HG03571 (cell line): Measurements from ENCODE around the gene EFNA2.
"Not testable (repeated sequence)": the region's sequence is repeated elsewhere in the genome, so short reads cannot be mapped to it uniquely, and the experiment has no call there.

Experiments
- ATAC-seq: cut with Tn5 transposase; IDR thresholded peaks from one replicate; pipeline ENCODE4 v1.9.1; 2021; ENCODE audit not compliant: unreplicated experiment

Gene EFNA2

DNA sequence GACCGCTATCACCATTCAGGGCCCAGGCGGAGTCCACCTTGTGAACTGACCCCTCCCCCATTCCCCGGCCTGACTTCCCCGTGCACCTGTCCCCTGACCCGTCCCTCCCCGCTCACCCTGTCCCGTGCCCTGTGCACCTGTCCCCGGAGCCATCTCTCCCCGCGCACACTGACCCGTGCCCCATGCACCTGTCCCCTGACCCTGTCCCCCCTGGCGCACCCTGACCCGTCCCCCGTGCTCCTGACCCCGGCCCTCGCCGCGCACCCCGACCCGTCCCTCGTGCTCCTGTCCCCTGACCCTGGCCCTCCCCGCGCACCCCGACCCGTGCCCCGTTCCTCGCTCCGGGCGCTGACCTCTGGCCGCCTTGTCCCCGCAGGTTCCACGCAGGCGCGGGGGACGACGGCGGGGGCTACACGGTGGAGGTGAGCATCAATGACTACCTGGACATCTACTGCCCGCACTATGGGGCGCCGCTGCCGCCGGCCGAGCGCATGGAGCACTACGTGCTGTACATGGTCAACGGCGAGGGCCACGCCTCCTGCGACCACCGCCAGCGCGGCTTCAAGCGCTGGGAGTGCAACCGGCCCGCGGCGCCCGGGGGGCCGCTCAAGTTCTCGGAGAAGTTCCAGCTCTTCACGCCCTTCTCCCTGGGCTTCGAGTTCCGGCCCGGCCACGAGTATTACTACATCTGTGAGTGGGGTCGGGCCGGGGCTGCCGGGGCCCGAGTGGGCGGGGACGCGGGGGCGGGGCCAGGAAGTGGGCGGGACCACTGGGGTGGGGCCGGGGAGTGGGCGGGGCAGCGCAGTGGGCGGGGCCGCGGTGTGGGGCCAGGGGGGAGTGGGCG lies 9.7 kb downstream of the EFNA2 start:
- ATAC-seq = no peak

DNA sequence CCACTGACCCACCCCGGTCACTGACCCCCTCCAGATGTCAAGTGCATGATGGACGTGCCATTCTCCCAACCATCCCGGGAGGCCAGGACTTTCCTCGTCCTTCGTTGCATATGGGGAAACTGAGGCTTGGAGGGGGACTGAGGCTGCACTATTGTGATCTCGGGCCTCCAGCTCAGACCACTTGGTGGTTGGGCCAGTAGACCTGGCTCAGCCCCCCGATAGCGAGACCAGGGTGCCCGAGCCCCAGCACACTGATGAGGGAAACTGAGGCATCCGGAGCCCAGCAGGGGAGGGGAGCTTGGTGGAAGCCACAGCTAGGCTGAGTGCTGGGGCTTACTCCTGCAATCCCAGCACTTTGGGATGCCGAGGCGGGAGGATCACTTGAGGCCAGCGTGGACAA lies 10.4 kb downstream of the EFNA2 start:
- no peak for ATAC-seq

DNA sequence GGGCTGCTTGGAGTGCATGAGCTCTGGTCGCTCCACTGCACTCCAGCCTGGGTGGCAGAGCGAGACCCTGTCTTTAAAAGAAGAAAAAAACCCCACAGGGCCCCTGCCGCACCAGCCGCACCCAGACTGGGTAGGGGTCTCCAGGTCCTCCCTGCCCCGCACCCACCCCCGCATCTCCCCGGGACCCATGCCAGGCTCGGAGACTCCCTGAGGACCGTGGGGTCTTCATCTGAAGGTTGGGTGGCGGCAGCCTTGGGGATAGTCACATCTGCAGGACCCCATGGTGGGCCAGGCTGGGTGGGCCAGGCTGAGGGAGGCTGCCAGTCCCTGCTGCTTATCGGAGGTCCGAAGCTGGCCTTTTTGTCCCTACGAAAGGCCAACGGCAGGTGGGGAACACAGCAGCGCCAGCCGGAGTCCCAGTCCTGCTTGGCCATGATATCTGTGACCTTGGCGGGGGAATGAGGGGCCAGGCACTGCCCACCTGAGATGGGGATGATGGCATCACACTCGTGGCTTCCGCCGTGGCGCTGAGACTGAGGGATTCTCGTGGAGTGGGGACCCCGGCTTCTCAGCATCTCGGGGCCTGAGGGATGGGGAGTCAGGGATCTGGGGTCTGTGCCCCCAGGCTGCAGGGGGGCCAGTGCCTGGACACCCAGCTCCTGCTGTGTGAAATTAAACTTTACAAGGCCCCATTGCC lies 11.1 kb downstream of the EFNA2 start:
- ATAC-seq = no peak

DNA sequence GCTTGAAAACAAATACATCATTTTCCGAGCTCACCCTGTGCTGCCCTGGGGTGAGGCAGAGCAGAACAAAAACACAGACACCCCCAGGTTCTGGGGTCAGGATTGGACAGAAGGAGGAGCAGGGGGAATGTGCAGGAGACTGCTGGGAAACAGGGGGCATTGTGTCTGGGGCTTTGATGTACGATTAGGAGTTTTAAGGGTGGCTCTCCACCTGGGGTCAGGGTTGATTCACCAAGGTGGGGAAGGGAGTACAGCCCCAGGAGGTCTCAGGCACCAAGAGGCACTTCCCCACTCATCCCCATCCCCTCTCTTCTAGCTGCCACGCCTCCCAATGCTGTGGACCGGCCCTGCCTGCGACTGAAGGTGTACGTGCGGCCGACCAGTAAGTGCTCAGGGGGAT lies 12.6 kb downstream of the EFNA2 start:
- no peak for ATAC-seq

DNA sequence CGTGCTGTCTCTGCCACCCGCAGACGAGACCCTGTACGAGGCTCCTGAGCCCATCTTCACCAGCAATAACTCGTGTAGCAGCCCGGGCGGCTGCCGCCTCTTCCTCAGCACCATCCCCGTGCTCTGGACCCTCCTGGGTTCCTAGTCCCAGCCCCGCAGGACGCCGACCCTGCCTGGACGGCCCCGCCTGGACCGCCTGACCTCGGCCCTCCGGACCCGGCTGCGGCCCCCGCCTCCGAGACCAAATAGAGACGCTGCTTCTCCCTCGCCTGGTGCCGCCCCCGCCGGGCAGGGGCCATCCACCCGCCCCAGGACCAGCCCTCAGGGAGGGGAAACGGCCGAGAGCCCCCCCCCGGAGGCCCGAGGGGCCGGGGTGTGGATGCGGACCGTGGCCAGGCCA lies 14.1 kb downstream of the EFNA2 start:
- ATAC-seq = no peak

DNA sequence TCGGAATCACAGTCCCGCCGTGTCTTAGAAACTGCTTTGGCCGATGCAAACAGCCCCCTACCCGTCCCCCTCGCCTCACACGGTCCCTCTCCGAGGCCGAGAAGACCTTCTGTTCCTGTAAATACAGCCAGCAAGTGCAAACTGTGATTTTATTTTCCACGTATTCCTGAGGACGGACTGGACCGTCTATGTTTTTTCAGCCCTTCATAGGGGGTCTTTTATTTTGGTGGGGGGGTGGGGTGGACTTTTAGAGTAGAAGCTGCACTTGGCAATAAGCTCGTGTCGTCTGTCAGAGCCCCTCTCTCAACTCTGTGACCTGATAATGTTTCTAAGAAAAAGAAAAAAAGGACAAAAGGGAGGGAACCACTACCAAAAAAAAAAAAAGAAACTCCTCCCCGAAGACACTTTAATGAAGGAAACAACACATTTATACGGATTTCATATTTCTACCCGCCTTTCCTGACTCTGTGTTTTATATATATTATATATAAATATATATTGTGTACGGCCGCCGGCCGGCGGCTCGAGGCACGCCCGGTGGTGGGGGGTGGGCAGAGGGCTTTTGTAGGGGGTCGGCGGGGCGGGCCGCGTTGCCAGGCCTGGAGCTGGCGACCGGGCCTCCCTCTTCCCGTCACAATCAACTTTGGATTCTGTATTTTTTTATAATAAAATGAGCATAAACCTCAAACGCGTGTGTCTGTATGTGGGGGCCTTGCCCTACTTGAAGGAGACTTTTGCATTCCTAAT lies 15.2 kb downstream of the EFNA2 start:
- no peak for ATAC-seq

DNA sequence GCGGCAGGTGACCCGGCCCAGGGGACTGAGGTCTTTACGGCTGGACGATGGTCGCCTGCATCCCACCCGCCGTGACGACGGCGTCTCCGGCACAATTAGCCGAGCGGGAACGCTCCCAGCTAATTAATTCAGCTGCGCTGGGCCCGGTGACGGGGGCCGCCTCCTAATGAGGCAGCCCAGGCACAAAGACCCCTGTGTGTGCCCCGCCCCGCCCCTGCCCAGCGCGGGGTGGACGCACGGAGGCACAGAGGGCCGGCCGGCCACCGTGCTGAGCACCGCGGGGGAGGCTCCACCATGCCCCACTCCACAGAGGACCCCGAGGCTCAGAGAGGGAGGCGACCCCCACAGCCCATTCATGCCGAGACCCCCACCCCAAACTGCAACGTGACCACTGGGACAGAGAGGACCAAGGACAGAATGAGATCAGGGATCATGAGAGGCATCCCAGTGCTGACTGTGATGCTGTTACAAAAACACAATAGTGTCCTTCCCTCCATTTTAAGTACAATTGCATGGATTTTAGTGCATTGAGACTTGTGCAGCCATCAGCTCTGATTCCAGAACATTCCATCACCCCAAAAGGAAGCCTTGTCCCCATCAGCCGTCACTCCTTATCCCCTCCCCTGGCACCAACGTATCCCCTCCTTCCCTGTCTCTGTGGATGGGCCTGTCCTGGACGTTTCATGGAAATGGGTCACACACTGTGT lies 17.0 kb downstream of the EFNA2 start:
- ATAC-seq = no peak

DNA sequence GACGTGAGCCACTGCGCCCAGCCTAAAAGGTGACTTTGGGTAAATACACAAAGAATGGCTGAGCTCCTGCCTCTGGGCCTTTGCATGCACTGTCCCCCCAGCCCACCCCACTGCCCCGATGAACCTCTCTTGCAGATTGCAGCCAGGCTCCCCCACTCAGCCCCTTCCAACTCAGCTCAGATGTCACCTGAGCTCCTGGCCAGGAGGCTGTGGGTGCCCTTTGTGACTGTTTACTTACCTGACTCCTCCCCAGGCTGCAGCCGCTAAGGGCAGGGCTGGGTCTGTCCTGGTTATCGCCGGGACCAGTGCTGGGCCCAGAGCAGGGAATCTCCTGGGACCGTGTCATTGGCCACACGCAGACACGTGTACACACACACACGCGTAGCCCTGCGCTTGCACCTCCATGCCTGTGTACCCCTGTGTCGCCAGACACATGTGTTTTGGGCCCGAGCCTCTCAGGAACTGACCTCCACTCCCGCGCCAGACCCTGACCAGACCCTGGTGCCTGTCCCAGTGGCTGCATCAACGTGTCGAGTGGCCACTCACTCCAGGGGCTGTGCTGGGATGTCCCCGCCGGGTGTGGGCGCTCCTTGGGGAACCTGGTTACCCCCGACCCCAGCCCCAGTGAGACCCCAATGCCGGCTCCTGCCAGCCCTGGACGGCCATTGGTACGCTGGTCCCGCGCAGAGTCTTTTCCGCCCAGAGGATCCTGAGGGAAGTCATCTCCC lies 18.7 kb downstream of the EFNA2 start:
- no peak for ATAC-seq

DNA sequence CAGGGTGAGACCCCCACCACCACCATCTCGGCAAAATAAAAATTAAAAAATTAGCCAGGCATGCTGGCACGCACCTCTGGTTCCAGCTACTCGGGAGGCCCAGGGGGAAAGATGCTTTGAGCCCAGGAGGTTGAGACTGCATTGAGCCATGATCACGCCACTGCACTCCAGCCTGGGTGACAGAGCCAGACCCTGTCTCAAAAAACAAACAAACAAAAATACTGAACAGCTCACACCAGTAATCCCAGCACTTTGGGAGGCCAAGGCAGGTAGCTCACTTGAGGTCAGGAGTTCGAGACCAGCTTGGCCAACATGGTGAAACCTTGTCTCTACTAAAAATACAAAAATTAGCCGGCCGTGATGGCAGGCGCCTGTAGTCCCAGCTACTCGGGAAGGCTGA lies 19.7 kb downstream of the EFNA2 start:
- not testable (repeated sequence) for ATAC-seq

DNA sequence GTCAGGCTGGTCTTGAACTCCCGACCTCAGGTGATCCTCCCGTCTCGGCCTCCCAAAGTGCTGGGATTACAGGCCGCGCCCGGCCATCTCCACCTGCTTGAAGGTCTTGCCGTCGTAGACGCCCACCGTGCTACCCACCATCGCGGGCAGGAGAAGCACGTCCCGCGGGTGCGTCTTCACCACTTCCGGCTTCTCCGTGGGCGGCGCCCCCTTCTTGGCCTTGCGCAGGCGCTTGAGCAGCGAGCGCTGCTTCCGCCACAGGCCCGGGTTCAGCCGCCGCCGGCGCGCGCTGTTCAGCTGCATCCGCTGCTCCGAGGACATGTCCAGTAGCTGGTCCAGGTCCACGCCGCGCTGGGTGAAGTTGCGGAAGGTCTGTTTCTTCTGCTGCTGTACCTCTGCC lies 21.6 kb downstream of the EFNA2 start:
- ATAC-seq = no peak

DNA sequence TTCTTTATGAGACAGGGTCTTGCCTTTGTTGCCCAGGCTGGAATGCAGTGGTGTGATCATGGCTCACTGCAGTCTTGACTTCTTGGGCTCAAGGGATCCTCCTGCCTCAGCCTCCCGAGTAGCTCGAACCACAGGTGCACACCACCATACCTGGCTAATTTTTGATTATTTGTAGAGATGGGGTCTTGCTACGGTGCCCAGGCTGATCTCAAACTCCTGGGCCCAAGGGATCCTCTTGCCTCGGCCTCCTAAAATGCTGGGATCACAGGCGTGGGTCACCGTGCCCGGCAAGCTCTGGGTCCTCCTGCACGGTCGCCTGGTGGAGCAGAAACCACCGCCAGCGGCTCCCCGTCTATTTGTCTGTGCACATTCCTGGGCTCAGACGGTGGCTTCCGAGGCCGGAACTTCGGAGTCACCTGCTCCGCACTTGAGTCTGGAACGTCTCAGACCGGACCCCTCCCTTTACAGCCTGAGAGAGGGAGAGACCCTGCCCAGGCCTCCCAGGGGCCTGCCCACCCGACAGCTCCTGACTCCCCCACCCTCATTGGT lies 22.2 kb downstream of the EFNA2 start:
- no peak for ATAC-seq

DNA sequence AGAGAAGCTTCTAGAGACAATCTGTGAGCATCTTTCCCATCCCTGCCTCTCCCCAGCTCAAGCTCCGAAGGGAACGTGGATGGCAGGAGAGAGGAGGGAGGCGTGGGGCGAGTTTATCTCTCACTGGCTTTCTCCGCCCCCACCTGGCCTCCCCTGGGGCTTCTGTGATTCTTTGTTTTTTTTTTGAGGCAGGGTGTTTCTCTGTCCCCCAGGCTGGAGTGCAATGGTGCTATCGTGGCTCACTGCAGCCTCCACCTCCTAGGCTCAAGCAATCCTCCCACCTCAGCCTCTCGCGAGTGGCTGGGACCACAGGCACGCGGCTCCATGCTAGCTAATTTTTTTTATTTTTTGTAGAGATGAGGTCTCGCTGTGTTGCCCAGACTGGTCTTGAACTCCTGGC lies 23.0 kb downstream of the EFNA2 start:
- no peak for ATAC-seq

DNA sequence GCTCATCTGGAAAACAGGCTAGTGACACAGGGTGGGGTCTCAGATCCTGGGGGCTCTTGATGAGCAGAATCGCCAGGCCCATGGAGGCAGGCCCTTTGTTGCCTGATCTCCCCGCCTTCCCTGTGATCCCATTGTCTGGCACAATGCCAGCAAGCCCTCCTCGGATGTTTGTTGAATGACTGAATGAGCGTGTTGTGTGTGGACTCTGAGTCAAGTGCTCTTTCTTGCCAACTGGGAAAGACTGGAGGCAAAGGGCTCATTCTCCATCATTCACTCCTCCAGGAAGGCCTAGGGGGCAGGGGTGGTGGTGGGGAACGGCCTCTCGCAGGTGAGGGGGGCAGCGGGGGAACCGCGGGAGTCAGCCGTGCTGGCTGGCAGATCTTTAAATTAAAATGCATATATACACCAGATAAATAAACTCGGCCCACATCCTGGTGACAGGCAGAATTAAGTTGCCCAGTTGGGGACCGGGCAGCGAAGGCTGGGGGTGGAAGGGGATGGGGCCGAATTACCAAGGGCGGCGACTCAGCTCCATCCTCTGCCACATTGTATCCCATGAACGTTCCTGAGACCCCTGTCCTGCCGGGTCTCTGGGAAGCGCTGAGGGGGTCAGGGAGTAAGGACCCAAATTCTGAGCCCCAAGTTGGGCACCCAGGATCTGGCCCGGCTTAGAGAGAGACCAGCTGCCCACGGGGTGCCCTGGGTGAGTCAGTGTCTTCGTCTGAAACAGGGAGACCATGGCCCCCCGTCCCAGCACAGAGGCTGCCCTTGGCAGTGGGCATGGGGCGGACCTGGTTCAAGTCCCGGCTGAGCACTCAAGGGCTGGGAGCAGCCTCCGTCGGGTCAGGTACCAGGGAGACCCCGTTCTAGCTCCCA lies 24.5 kb downstream of the EFNA2 start:
- no peak for ATAC-seq

DNA sequence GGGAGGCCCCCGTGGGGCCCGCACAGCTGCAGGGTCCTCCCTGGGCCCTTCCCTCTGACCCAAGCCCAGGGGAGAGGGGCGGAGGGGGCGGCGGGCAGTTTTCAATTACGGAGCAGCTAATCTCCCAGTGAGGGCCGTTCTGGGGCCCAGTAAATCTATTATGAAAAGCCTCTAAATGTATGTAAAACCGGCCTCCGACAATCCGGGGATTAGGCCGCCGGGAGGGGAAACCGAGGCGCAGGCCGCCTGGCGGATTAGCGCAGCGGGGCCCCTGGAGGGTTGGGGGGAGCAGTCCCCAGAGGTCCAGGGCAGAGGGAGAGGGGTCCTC lies 25.1 kb downstream of the EFNA2 start:
- ATAC-seq = no peak

DNA sequence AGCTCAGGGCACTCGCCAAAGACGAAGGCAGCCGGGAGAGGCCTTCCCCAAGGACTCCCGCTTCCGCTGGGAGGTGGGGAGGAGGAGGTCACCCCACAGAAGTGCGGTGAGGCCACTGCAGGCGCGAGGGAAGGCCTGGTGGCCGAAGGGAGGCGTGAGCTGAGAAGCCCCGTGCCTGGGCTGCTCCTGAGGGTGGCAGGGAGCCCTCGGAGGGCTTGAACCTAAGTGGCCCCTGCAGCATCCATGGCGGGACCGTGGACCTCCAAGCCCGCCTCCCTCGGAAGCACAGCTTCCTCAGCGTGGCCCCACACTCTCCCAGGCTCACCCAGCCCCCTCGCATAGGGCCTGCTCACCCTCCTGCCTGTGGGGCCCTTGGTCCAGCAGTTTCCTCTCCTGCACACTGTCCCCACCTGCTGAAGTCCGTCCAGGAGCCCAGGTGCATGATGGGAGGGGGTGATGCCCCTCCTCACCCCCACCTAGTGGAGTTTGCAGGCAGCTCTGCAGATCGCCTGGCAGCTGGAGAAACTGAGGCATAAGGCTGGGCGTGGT lies 25.9 kb downstream of the EFNA2 start:
- no peak for ATAC-seq

DNA sequence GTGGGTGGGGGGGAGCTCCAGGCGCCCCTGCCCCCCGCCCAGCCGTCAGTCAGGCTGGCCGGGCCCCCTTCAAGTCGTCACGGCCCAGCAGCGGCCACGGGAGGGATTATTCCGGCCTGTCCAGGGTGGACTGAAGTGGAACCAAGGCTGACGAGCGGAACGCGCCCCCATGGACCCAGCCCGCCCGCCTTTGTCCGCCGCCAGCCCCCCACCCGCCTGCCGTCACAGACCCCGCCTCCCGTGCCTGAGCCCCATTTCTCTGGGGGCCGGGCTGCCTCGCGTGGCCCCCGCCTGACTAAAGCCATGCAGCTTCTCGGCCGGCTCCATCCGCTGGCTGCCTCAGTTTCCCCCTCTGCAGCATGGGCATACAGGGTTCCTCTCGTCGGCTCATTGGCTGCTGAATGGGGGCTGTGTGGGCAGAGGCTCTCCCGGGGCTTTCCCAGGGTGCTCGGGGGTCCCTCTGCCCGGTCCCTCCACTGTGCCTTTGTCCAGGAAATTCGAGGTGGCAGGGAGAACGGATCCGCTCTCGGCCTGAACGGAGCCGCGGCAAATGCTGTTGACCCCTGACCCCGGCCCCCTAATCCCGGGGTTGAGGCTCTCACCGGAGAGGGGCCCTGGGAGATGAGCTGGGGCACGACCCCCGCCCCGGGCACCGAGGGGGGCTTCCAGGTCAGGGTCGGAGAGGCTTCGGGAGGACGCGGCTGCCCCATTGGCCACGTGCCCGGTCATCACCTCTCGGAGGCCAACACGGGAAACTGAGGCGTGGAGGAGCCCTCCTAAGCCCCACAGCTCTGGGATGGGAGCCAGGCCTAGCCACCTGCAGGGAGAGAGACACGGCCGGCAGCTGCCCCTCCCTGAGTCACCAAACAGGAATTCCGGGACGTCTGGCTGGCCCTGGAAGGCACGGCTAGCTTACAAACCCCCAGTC lies 27.4 kb downstream of the EFNA2 start:
- no peak for ATAC-seq

DNA sequence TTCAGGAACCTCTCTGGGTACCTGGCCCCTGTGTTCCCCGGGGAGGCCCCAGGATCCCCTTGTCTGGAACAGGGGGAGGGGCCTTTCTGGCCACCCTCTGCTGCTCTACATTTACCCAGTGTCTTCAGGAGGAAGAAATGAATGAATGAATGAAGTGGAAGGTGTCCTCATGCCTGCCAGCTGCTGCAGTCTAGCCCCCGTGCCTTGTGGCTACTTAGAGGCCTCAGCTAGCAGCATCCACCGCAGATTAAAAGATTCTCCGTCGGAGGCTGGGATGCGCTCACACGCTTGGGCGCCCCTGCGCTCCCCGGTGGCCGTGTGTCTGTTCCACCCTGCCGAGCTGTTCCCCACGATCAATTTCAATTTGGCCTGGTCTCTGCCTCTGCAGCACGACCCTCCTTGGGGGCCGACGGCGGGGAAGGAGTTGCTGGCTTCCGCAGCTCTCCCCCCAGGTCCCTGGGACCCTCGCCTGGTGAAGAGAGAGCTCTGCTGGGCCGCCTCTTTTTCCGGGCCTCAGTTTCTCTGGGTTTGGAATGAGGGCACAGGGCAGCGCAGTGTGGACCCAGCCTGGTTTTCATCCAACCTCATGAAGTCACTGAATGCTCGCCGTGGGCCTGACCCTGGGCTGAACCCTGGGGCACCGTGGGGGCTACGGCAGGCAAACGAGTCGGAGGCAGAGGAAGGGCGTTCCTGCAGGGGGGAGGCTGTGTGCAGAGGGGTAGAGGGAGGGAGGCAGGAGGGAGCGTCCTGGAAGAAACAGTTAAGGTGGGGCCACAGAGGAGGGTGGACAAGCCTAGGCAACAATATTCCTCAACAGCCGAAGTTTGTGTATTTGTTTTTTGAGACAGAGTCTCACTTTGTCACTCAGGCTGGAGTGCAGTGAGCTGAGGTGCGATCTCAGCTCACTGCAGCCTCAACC lies 28.3 kb downstream of the EFNA2 start:
- no peak for ATAC-seq
